Measurements from ENCODE around the gene RANBP3.

GRCh38 chr19:5997371-5997770 is 19.4 kb upstream of the RANBP3 start:
- TF ChIP-seq CTCF (IDR thresholded peaks at IDR 0.05), result peak; percentile 72
- no peak for TF ChIP-seq ZFX (IDR thresholded peaks at IDR 0.05; ENCODE audit: borderline replicate concordance)
